Measurements from ENCODE around the gene FBXL3.
A peak's percentile ranks its signal among the peaks of the same experiment; 100 is the strongest.

The FBXL3 gene, protein sequence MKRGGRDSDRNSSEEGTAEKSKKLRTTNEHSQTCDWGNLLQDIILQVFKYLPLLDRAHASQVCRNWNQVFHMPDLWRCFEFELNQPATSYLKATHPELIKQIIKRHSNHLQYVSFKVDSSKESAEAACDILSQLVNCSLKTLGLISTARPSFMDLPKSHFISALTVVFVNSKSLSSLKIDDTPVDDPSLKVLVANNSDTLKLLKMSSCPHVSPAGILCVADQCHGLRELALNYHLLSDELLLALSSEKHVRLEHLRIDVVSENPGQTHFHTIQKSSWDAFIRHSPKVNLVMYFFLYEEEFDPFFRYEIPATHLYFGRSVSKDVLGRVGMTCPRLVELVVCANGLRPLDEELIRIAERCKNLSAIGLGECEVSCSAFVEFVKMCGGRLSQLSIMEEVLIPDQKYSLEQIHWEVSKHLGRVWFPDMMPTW

DNA sequence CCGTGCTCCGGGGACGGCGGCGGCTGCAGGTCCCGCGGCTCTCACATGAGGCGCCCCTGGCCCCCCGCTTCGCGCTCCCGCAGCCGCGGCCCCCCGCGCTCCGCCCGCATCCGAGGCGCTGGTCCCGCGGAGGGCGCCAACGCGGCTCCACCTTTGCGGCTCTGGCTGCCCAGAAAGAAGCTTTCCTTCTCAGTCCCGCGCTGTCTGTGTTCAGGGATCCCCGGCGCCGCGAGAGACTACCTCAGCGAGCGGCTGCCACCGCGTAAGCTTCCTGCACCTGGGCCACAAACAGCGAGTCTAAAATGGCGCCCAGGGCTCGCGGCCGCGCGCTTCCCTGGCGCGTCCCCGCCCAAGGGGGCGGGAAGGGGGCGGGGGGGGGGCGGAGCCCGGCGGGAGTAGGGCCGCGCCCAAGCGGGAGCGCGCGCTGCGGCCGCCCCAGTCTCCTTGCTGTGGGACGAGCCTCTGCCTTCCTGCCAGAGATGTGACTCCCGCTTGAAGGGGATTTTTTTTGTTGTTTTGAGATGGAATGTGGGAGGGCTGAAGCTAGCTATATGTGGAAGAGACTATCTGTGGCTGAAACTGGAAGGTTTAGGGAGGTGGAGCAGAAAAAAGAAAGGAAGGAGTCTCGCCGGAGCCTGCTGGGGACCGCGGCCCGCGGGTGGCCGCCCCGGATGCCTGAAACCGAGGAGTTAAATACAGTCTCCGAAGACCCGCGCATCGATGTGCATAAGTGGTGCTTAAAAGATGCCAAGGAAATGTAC, at the start of gene FBXL3:
Gene FBXL3, minus strand, starts transcription at position 299 of the 761 bp plus-strand sequence. CDS start 5,299 bp downstream, outside the sequence.
- peak; percentile 86 for DNase-seq

GRCh38 chr13:77067519-77067918, 40.6 kb upstream of the FBXL3 start:
- DNase-seq: no peak

- DNase-seq: no peak
Observed at GRCh38 chr13:77065461-77066147, 38.6 kb upstream of the FBXL3 start.

DNA sequence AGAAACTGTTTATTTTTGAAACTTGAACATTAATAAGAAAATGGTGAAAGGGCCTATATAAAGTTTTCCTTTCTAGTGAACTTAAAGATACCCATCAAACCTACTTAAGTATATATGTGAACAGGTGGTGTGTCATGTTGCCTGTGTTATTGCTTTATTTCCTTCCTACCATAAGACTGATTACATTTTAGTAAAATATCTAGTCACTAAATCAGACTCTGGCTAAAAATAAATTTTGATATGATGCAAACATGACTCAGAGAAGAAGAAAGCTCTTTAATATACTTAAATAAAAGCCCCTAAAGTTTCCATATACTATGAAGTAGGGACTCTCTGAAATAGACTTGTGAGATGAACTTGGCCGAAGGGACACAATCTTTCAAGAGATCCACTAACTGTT, 35.1 kb upstream of the FBXL3 start:
- DNase-seq: no peak

DNA sequence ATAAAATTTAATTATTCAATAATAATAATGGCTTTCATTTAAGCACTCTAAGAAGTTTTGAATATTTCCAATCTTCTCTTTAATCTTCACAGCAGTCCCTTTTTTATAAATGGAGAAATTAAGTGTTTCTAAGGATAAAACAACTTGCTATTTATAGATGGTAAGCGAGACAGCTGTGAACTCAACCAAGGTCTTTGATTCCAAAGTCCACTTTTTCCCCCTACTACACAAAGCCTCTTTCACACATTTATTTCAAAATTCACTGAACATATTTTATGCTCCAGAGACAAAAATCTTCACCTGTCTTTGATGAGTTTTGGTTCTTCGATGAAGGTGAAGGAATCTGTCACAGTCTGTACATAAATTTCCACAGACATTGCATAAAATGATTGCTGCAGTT, 34.4 kb upstream of the FBXL3 start:
- DNase-seq: no peak

DNA sequence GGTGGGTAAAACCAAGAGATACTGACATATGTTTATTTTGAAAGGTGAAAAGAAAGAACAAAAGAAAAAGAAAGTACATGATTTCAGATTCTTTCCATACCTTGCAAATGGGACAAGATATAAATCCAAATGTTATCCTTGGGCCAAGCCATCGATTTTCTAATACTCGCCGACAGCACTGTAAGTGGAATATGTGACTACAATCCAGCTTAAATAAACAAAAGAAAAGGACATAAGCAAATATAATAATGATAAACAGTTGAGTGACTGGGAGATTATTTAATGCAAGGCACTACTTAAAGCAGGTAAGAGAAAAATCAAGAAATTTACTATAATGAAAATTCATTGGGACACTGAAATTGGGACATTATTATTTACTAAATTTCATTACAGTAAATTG, 29.9 kb upstream of the FBXL3 start:
- no peak for DNase-seq

DNA sequence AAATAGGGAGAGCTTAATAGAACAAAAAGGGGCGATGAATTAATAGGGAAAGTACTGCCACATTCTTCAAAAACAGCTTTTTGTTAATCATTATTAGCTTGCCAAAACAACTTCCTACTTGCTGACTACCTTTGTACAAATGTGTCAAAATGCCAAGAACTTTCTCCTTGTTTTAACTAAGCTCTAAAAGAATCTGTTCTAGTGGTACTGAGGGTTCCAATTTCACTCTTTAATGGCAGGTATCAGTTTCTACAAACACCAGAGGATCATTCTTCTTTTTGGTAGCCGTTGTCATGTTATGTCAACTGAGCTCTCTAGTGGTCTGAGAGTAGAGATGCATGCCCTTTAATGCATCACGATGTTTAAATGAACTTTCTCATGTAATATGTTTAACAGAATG, 29.4 kb upstream of the FBXL3 start:
- DNase-seq: no peak

DNA sequence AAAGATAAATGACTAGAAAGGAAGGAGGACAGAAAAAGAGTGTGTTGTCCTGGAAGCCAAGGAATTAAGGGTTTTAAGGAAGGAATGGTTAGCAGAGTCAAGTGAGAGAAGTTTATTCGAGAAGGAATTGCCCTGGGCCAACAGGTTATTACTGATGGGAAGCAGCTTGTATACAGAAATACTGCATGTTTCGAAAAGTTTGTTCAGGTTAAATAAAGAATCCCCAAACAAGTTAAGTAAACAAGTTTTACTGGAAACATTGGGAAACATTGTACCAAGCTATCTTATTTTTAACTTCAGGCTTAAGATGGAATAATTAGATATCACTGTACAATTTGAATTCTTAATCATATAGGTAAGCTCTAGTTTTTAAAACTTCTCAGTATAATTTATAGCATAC, 28.2 kb upstream of the FBXL3 start:
- no peak for DNase-seq

DNA sequence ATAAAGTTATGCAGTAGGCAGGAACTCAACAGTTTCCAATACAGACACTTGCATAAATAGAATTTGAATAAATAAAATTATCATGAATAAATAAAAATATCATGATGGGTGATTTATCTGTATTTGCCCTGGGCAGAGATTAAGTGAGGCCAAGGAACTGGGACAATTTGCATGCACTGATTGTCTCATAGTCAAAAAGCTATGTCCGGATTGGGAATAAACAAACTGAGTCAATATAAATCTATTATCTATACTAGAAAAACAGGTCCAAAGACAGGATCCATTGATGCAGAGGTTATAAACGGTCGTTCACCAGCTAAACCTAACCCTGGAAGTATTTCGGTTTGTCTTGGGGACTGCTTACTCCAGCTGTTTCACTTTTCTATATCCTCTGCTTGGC, 26.2 kb upstream of the FBXL3 start:
- no peak for DNase-seq

DNA sequence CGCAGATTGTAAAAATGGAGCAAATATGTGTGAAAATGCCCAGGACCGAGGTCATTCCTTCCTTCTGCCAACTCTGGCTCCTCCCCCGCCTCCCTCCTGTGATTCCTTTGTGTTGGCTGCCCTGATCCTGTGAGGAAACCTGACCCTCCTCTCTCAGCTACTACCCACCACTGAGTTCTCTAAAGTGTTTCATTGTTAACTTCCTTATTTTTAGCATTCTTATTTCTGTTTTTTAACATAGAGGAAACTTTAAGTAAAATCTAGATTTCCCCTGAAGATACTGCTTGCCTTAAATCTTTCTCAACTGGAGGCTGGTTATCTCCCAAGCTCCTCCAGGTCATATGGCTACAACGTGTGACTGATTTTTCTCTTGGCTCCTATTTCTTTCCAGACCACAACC, 21.7 kb upstream of the FBXL3 start:
- no peak for DNase-seq

DNA sequence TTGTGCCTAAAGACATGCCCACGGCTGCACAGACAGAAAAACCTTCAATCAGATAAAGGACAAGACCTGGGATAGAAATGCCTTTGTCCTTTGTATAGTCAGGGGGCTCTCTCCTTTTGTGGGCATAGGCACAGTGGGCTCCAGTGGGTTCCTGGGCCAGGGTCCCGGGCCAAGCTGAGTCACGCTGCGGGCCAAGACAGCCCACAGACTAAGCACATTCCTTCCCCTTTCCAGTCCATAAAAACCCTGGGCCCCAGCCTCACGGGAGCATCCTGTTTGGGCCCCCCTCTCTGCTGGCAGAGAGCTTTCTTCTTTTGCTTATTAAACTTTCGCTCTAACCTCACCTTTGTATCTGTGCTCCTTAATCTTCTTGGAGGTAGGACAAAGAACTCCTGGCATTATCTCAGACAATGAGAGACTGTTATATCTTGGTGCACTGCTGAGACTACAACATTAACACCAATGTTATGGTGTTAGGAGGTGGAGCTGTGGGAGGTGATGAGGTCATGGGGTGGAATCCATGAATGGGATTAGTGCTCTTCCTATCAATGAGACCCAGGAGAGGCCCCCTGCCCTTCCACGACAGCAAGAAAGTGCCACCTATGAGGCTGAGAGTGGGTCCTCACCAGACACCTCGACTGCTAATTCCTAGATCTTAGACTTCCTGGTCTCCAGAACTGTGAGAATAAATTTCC, 20.8 kb upstream of the FBXL3 start:
- DNase-seq: no peak

- no peak for DNase-seq
Observed at GRCh38 chr13:77042566-77043177, 15.7 kb upstream of the FBXL3 start.

- DNase-seq: no peak
Observed at GRCh38 chr13:77040835-77041234, 13.9 kb upstream of the FBXL3 start.

- peak; percentile 55 for DNase-seq
Observed at GRCh38 chr13:77040076-77040475, 13.1 kb upstream of the FBXL3 start.

- DNase-seq: no peak
Observed at GRCh38 chr13:77038907-77039480, 12.0 kb upstream of the FBXL3 start.

DNA sequence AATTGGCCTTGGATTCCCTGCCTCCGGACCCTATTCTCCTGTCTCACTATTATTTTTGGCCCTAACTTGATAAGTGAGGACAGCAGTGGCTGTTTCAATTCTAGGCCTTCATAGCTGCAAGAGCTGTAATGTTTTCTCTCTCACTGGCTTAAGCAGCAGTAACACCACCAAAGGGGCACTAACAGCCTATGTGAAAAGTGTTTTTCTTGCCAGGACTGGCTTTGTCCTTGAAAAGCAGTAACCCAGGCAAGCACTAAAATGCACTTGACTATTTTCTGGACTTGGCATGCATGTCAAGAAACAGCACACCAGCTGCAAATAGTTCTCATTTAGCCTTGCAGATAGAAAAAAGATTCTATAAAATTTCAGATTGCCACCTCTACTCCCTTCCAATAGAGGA, 9.3 kb upstream of the FBXL3 start:
- DNase-seq: no peak

DNA sequence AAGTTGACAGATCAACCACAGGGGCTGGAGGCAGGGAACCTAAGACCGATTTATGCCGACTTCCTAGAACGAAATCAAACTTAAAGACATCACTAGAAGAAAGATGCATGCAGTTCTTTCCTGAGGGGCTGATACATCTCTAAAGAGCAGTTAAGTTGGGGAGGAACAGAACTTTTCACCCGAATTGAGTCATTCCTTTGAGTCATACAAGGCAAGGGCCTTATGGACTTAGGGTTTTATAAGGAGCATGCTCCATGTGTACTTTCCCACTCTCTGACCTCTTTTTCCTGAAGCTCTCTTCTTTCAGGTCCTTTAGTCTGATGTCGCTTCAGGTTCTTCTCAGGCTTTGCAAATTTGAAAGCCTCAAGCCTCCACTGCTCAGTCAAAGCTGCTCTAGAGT, 7.9 kb upstream of the FBXL3 start:
- no peak for DNase-seq

DNA sequence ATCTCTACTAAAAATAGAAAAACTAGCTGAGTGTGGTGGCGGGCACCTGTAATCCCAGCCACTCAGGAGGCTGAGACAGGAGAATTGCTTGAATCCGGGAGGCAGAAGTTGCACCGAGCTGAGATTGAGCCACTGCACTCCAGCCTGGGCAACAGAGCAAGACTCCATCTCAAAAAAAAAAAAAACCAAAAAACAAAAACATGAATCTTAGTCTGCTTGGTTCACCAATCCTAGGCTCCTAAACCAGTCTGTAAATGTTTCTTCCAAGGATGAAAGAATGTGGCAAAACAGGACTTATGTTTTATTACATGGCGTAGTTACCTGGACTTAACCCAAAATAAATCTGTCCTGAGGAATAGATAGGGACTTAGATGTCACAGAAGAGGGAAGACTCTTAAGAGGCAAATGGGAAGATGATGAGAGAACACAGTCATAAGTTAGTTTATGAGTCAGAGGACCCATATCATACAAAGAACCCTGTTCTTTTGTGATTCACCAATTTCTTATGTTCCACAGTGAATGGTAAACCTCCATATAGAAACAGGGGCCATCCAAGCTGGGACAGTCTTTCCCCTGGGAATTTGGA, 6.9 kb upstream of the FBXL3 start:
- DNase-seq: no peak

- DNase-seq: no peak
Observed at GRCh38 chr13:77031656-77032243, 4.8 kb upstream of the FBXL3 start.

DNA sequence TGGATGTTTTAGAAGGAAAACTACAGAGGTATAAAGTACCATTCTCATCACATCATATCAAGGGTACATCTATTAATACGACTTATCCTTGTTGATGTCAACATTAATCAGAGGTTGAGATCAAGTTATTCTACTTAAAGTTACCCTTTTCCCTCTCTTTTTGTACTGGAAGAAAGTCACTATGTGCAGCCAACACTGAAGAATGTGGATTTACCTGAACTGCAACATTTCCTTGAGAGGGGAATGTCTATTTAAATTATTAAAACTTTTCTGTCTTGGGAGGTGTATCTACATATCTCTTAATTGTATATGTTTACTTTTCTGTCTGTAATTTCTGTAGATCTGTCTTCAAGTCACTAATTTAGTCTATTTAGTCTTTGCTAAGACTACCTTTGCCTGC, 2.5 kb upstream of the FBXL3 start:
- DNase-seq: no peak

- DNase-seq: peak; percentile 76
Observed at GRCh38 chr13:77028202-77028601, 1.2 kb upstream of the FBXL3 start.

Data from NCI-H345 (cell line).